Body of pancreas (tissue), 4 donors: ENCODE data around the gene CLDN34.

Source experiments
- CTCF ChIP-seq, 7 experiments: fragments of 450-650 bp in 4 of 7; fragments of 200-600 bp in 3 of 7; sonication (generic) in 3 of 7; IDR thresholded peaks; one replicate each; pipeline ENCODE4 v1.5.1; 2016 to 2019; ENCODE audit warnings: antibody characterized with exemption in 7 of 7
- POLR2A ChIP-seq, 3 donors: fragments of 450-650 bp; IDR thresholded peaks; one replicate each; pipeline ENCODE4 v1.6.1; 2016; ENCODE audit warnings: antibody characterized with exemption in 3 of 3, mild to moderate bottlenecking in 2 of 3

- TF ChIP-seq CTCF (IDR thresholded peaks at IDR 0.05): peak in 1 of 7 experiments; percentile 31
- peak in 2 of 3 donors; percentile 36 to 42 for TF ChIP-seq POLR2A (IDR thresholded peaks at IDR 0.05)
These were observed 48.8 kb downstream of the CLDN34 start for GRCh38 chrX:10015723-10016518.
